IPS DF 6.9 (cell line): ENCODE measurements around the gene SCO1.
"Not testable (repeated sequence)": the region's sequence is repeated elsewhere in the genome, so short reads cannot be mapped to it uniquely, and the experiment has no call there.

Experiments used
- DNase-seq: peaks from one replicate; pipeline ENCODE4 v3.0.0-alpha.2; 2013; ENCODE audit warnings: low read depth, low spot score
- H3K27ac ChIP-seq: one replicate; pipeline ENCODE4 v1.5.1; 2013; ENCODE audit warnings: low read length, control low read depth
- H3K27me3 ChIP-seq: 2 replicates; pipeline ENCODE4 v1.6.1; 2013; ENCODE audit warnings: mild to moderate bottlenecking, low read length; ENCODE audit not compliant: control insufficient read depth, insufficient read depth
- H3K36me3 ChIP-seq: 2 replicates; pipeline ENCODE4 v1.6.1; 2013; ENCODE audit warnings: low read length; ENCODE audit not compliant: control insufficient read depth, insufficient read depth
- H3K4me1 ChIP-seq: 2 replicates; pipeline ENCODE4 v1.6.1; 2013; ENCODE audit warnings: low read length; ENCODE audit not compliant: control insufficient read depth, insufficient read depth
- H3K4me3 ChIP-seq: 2 replicates; pipeline ENCODE4 v1.5.1; 2013; ENCODE audit warnings: mild to moderate bottlenecking, low read length
- H3K9me3 ChIP-seq: 2 replicates; pipeline ENCODE4 v1.6.1; 2013; ENCODE audit warnings: low read length, inconsistent platforms; ENCODE audit not compliant: control insufficient read depth, insufficient read depth
- WGBS: extraction: QIAGEN DNeasy Blood & Tissue Kit; methylation state at CpG from one replicate; pipeline ENCODE4 v1.1.7; 2013; ENCODE audit warnings: mixed read lengths, missing lambda C conversion rate; ENCODE audit not compliant: insufficient read length, insufficient coverage; 5-methylcytosine and 5-hydroxymethylcytosine counted together

SCO1 gene

GRCh38 chr17:10695875-10696407, 1.4 kb downstream of the SCO1 start:
- not testable (repeated sequence) for H3K27me3 ChIP-seq, DNase-seq, H3K4me3 ChIP-seq, H3K27ac ChIP-seq, H3K4me1 ChIP-seq, H3K9me3 ChIP-seq
- no CpG with 5 or more reads among the region's 17 CpGs for WGBS
- peaks cover 12% of the 10 kb centered on the region; the same call in 1 of the 2 replicates for H3K36me3 ChIP-seq

- Histone ChIP-seq H3K4me1 (no peaks in the 10 kb centered on the region), H3K27me3 (no peaks in the 10 kb centered on the region), H3K27ac (no peak overlapping the region), H3K36me3 (peaks cover 11% of the 10 kb centered on the region; the same call in 1 of the 2 replicates), H3K4me3 (no peak overlapping the region), H3K9me3 (no peaks in the 10 kb centered on the region)
- WGBS, result no CpG with 5 or more reads among the region's 2 CpGs
- DNase-seq, result no peak
Measured at GRCh38 chr17:10687499-10687898, 9.8 kb downstream of the SCO1 start.

- DNase-seq, result no peak
- no peaks in the 10 kb centered on the region for H3K27me3 ChIP-seq
- H3K36me3 ChIP-seq, result peaks cover 4% of the 10 kb centered on the region; the same call in 1 of the 2 replicates
- H3K9me3 ChIP-seq, result no peaks in the 10 kb centered on the region
- no peak overlapping the region for H3K27ac ChIP-seq
- no peak overlapping the region for H3K4me3 ChIP-seq
- H3K4me1 ChIP-seq, result no peaks in the 10 kb centered on the region
- WGBS, result no CpG with 5 or more reads among the region's 2 CpGs
Measured at GRCh38 chr17:10683853-10684252, 13.5 kb downstream of the SCO1 start.

- Histone ChIP-seq H3K27me3 (no peaks in the 10 kb centered on the region), H3K4me1 (no peaks in the 10 kb centered on the region), H3K36me3 (peaks cover 4% of the 10 kb centered on the region; the same call in 1 of the 2 replicates), H3K27ac (no peak overlapping the region), H3K4me3 (no peak overlapping the region), H3K9me3 (no peaks in the 10 kb centered on the region)
- DNase-seq, result no peak
- no CpG with 5 or more reads among the region's 7 CpGs for WGBS
Measured at GRCh38 chr17:10681866-10682446, 15.4 kb downstream of the SCO1 start.

GRCh38 chr17:10674704-10675103, 22.6 kb downstream of the SCO1 start:
- H3K36me3 ChIP-seq, result no peaks in the 10 kb centered on the region; the same call in 1 of the 2 replicates
- no CpG with 5 or more reads among the region's 4 CpGs for WGBS
- H3K27me3 ChIP-seq, result no peaks in the 10 kb centered on the region
- no peak for DNase-seq
- H3K4me3 ChIP-seq, result no peak overlapping the region
- no peaks in the 10 kb centered on the region for H3K9me3 ChIP-seq
- no peak overlapping the region for H3K27ac ChIP-seq
- H3K4me1 ChIP-seq, result no peaks in the 10 kb centered on the region

- no peaks in the 10 kb centered on the region; the same call in 1 of the 2 replicates for H3K36me3 ChIP-seq
- no CpG with 5 or more reads among the region's 12 CpGs for WGBS
- no peak overlapping the region for H3K4me3 ChIP-seq
- H3K27ac ChIP-seq, result no peak overlapping the region
- no peaks in the 10 kb centered on the region for H3K9me3 ChIP-seq
- no peak for DNase-seq
- no peaks in the 10 kb centered on the region for H3K27me3 ChIP-seq
- no peaks in the 10 kb centered on the region for H3K4me1 ChIP-seq
Measured at GRCh38 chr17:10673312-10673711, 24.0 kb downstream of the SCO1 start.

- no CpG with 5 or more reads among the region's 1 CpG for WGBS
- no peaks in the 10 kb centered on the region for H3K27me3 ChIP-seq
- no peaks in the 10 kb centered on the region for H3K36me3 ChIP-seq
- no peak overlapping the region for H3K27ac ChIP-seq
- H3K9me3 ChIP-seq, result no peaks in the 10 kb centered on the region
- DNase-seq, result no peak
- H3K4me3 ChIP-seq, result no peak overlapping the region
- H3K4me1 ChIP-seq, result no peaks in the 10 kb centered on the region
Measured at GRCh38 chr17:10668775-10669174, 28.6 kb downstream of the SCO1 start.

- no peak for DNase-seq
- Histone ChIP-seq H3K36me3 (no peaks in the 10 kb centered on the region), H3K9me3 (no peaks in the 10 kb centered on the region), H3K27ac (no peak overlapping the region), H3K4me3 (no peak overlapping the region), H3K27me3 (no peaks in the 10 kb centered on the region), H3K4me1 (no peaks in the 10 kb centered on the region)
- WGBS, result no CpG with 5 or more reads among the region's 5 CpGs
Measured at GRCh38 chr17:10666906-10667305, 30.4 kb downstream of the SCO1 start.

- Histone ChIP-seq H3K27me3 (no peaks in the 10 kb centered on the region), H3K27ac (no peak overlapping the region), H3K4me1 (no peaks in the 10 kb centered on the region), H3K9me3 (no peaks in the 10 kb centered on the region), H3K4me3 (no peak overlapping the region), H3K36me3 (no peaks in the 10 kb centered on the region)
- WGBS, result no CpG with 5 or more reads among the region's 9 CpGs
- no peak for DNase-seq
Measured at GRCh38 chr17:10664571-10664970, 32.8 kb downstream of the SCO1 start.

- Histone ChIP-seq H3K4me3 (no peak overlapping the region), H3K27me3 (no peaks in the 10 kb centered on the region), H3K4me1 (no peaks in the 10 kb centered on the region), H3K9me3 (no peaks in the 10 kb centered on the region), H3K36me3 (no peaks in the 10 kb centered on the region), H3K27ac (no peak overlapping the region)
- no CpG with 5 or more reads among the region's 6 CpGs for WGBS
- no peak for DNase-seq
Measured at GRCh38 chr17:10663231-10663630, 34.1 kb downstream of the SCO1 start.

- H3K4me3 ChIP-seq, result no peak overlapping the region
- no peaks in the 10 kb centered on the region for H3K27me3 ChIP-seq
- WGBS, result no CpG with 5 or more reads among the region's 10 CpGs
- no peak for DNase-seq
- H3K4me1 ChIP-seq, result no peaks in the 10 kb centered on the region
- no peaks in the 10 kb centered on the region for H3K9me3 ChIP-seq
- H3K27ac ChIP-seq, result no peak overlapping the region
- H3K36me3 ChIP-seq, result no peaks in the 10 kb centered on the region
Measured at GRCh38 chr17:10661437-10661836, 35.9 kb downstream of the SCO1 start.
